ENCODE measurements around the gene DLG1. TPM values are rescaled to one million over a fixed set of nuclear protein-coding genes. Genes with fewer than 3 reads are reported as not detected.

DLG1 gene
- total RNA-seq, 1 experiment from 2014 or later: 90.2 TPM

GRCh38 chr3:197317250-197317963, 19.0 kb upstream of the DLG1 start:
- CTCF ChIA-PET: no interaction called here
- DNase-seq (ENCODE audit: low read depth, low spot score) (no peak), ATAC-seq (no peak)
- H3K36me3 ChIP-seq (ENCODE audit: control insufficient read depth, insufficient read depth, low read length): no peaks in the 10 kb centered on the region
- TF ChIP-seq CTCF (IDR thresholded peaks at IDR 0.05) (no peak), REST (IDR thresholded peaks at IDR 0.05; ENCODE audit: insufficient read depth in 1 of 2, low read depth in 2 of 2, low read length in 1 of 2) (no peak), POLR2AphosphoS5 (IDR thresholded peaks at IDR 0.05; ENCODE audit: low read depth, low read length) (no peak), SIN3A (IDR thresholded peaks at IDR 0.05; ENCODE audit: borderline replicate concordance, insufficient read depth, low read depth, low read length) (no peak), TCF7L2 (IDR thresholded peaks at IDR 0.05; ENCODE audit: low read depth, low read length) (no peak)
- H3K4me3 ChIP-seq (ENCODE audit: low read depth in 2 of 2, low read length in 2 of 2): no peak overlapping the region
- no TSS peak for BruUV-seq (replicated peaks)
- intact Hi-C loops (cut with micrococcal nuclease; ENCODE audit: unreplicated experiment): no loop called here
- H3K4me1 ChIP-seq (ENCODE audit: control insufficient read depth, insufficient read depth, low read length): no peaks in the 10 kb centered on the region
- in situ Hi-C loops (cut with HindIII; ENCODE audit: low pct_unique_long_range_greater_than_20kb, low sequenced_read_pairs): no loop called here
- peaks cover 9% of the 10 kb centered on the region; the same call in 1 of the 2 replicates for H3K27me3 ChIP-seq (ENCODE audit: control insufficient read depth, insufficient read depth, low read length)
- H3K9me3 ChIP-seq (ENCODE audit: control insufficient read depth, insufficient read depth, low read depth, low read length): no peaks in the 10 kb centered on the region
- H3K27ac ChIP-seq (ENCODE audit: low read length): no peak overlapping the region
- POLR2A ChIA-PET: interaction anchor here (0.6 kb wide), 1 partner anchor 15 kb away, joined by 3 read pairs; no protein-coding TSS in a partner anchor

- no TSS peak for BruUV-seq (replicated peaks)
- in situ Hi-C loops (cut with HindIII; ENCODE audit: low pct_unique_long_range_greater_than_20kb, low sequenced_read_pairs): no loop called here
- no peaks in the 10 kb centered on the region for H3K4me1 ChIP-seq (ENCODE audit: control insufficient read depth, insufficient read depth, low read length)
These were observed 14.0 kb upstream of the DLG1 start for GRCh38 chr3:197312431-197312830.

More at GRCh38 chr3:197312431-197312830, 14.0 kb upstream of the DLG1 start:
- TF ChIP-seq POLR2AphosphoS5 (IDR thresholded peaks at IDR 0.05; ENCODE audit: low read depth, low read length) (no peak), SIN3A (IDR thresholded peaks at IDR 0.05; ENCODE audit: borderline replicate concordance, insufficient read depth, low read depth, low read length) (no peak), TCF7L2 (IDR thresholded peaks at IDR 0.05; ENCODE audit: low read depth, low read length) (no peak), REST (IDR thresholded peaks at IDR 0.05; ENCODE audit: insufficient read depth in 1 of 2, low read depth in 2 of 2, low read length in 1 of 2) (no peak), CTCF (IDR thresholded peaks at IDR 0.05) (no peak)
- ChIA-PET POLR2A (no interaction called here), CTCF (no interaction called here)
- intact Hi-C loops (cut with micrococcal nuclease; ENCODE audit: unreplicated experiment): no loop called here
- H3K27ac ChIP-seq (ENCODE audit: low read length): no peak overlapping the region
- peaks cover 4% of the 10 kb centered on the region; the same call in 1 of the 2 replicates for H3K27me3 ChIP-seq (ENCODE audit: control insufficient read depth, insufficient read depth, low read length)
- DNase-seq (ENCODE audit: low read depth, low spot score): no peak
- H3K36me3 ChIP-seq (ENCODE audit: control insufficient read depth, insufficient read depth, low read length): no peaks in the 10 kb centered on the region
- no peaks in the 10 kb centered on the region for H3K9me3 ChIP-seq (ENCODE audit: control insufficient read depth, insufficient read depth, low read depth, low read length)
- no peak for ATAC-seq
- H3K4me3 ChIP-seq (ENCODE audit: low read depth in 2 of 2, low read length in 2 of 2): no peak overlapping the region
